Esophagus squamous epithelium (tissue), 5 donors: ENCODE measurements around the gene CTPS2. TPM values are rescaled to one million over a fixed set of nuclear protein-coding genes. Genes with fewer than 3 reads are reported as not detected.

Experiments
- DNase-seq: peaks from one replicate; lab custom pipeline; 2025; lab: John Stamatoyannopoulos, UW
- H3K27ac ChIP-seq, 4 donors: fragments of 200-600 bp; sonication (generic); one replicate each; pipeline ENCODE4 v1.5.1; 2016 to 2019; ENCODE audit warnings: mild to moderate bottlenecking in 1 of 4
- H3K27me3 ChIP-seq, 4 donors: fragments of 200-600 bp; sonication (generic); 1 replicate in 3 of 4; 2 replicates in 1 of 4; pipeline versions ENCODE4 v1.5.1 to v1.6.0; 2017 to 2021; ENCODE audit warnings: antibody characterized with exemption in 1 of 4
- H3K36me3 ChIP-seq, 3 donors: fragments of 200-600 bp; sonication (generic); one replicate each; pipeline ENCODE4 v1.5.1; 2016 to 2019
- H3K4me1 ChIP-seq, 3 donors: fragments of 200-600 bp; sonication (generic); one replicate each; pipeline ENCODE4 v1.5.1; 2017 to 2019
- H3K4me3 ChIP-seq, 4 donors: fragments of 200-600 bp; sonication (generic); 1 replicate in 3 of 4; 2 replicates in 1 of 4; pipeline ENCODE4 v1.5.1; 2016 to 2019; ENCODE audit warnings: mild to moderate bottlenecking in 2 of 4, moderate library complexity in 1 of 4
- H3K9me3 ChIP-seq, 3 donors: fragments of 200-600 bp; sonication (generic); one replicate each; pipeline ENCODE4 v1.5.1; 2016 to 2019
- POLR2A ChIP-seq, 4 donors: fragments of 450-650 bp; IDR thresholded peaks; one replicate each; pipeline ENCODE4 v1.6.1; 2017; ENCODE audit warnings: antibody characterized with exemption in 4 of 4, mild to moderate bottlenecking in 4 of 4, moderate library complexity in 3 of 4
- WGBS, 2 donors: methylation state at CpG; one replicate each; pipeline ENCODE4 v1.1.5; 2018; 5-methylcytosine and 5-hydroxymethylcytosine counted together
- intact Hi-C: fragments of 100-400 bp; cut with DNase I; formaldehyde crosslinking; loops from one replicate; pipeline ENCODE4 v1.15.0; 2022
- total RNA-seq, 4 donors: library from RNA; depleted of rRNA; stranded (reverse); fragments of >200 nt; gene quantifications; one replicate each; pipeline ENCODE4 v1.1.0, GENCODE V29; 2016
- TF ChIP-seq, protein P1 (sequence below), 6 experiments: fragments of 450-650 bp in 4 of 6; fragments of 200-600 bp in 2 of 6; sonication (generic) in 2 of 6; IDR thresholded peaks; one replicate each; pipeline ENCODE4 v1.5.1; 2016 to 2019; ENCODE audit warnings: antibody characterized with exemption in 6 of 6, mild to moderate bottlenecking in 4 of 6, moderate library complexity in 4 of 6
- donor health status: DM: yes; HTN: yes; CAD: no.

CTPS2 gene
- total RNA-seq, 4 donors from 2014 or later, result 4.1 to 9.7 (median 6.3) TPM

DNA sequence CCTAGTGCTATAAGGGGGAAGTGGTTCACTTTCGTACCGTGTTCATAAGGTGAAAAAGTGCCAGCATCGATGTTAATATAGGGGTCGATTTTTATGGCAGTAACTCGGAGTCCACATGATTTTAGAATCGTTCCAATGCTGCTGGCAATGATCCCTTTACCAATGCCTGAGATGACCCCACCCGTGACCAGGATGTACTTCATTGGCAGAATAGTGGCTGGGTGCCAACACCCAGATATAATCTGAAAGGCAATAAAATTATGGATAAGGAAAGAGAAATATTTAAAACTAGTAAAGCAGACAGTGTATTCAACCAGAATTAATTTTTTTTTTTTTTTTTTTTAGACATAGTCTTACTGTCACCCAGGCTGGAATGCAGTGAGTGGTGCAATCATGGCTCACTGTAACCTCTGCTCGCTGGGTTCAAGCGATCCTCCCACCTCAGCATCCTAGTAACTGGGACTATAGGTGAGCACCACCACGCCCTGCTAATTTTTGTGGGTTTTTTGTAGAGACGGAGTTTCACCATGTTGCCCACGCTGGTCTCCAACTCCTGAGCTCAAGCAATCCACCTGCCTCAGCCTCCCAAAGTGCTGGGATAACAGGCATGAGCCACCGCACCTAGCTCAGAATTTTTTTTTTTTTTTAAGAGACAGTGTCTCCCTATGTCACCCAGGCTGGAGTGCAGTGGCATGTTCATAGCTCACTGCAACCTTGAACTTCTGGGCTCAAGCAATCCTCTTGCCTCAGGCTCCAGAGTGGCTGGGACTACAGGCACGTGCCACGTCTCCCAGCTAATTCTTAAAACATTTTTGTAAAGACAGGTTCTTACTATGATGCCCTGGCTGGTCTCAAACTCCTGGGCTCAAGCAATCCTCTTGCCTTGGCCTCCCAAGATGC lies 9.5 kb downstream of the CTPS2 start:
- Histone ChIP-seq H3K36me3 (peaks cover 0 to 15% (median 0%) of the 10 kb centered on the region in 3 donors), H3K4me1 (no peaks in the 10 kb centered on the region), H3K27me3 (no peaks in the 10 kb centered on the region), H3K4me3 (no peak overlapping the region), H3K27ac (no peak overlapping the region), H3K9me3 (no peaks in the 10 kb centered on the region)
- intact Hi-C loops, result no loop called here
- DNase-seq, result no peak
- WGBS, 2 donors, result 85 to 89% methylated on average over 12 to 15 of the region's 15 CpGs
- TF ChIP-seq, protein P1, sequence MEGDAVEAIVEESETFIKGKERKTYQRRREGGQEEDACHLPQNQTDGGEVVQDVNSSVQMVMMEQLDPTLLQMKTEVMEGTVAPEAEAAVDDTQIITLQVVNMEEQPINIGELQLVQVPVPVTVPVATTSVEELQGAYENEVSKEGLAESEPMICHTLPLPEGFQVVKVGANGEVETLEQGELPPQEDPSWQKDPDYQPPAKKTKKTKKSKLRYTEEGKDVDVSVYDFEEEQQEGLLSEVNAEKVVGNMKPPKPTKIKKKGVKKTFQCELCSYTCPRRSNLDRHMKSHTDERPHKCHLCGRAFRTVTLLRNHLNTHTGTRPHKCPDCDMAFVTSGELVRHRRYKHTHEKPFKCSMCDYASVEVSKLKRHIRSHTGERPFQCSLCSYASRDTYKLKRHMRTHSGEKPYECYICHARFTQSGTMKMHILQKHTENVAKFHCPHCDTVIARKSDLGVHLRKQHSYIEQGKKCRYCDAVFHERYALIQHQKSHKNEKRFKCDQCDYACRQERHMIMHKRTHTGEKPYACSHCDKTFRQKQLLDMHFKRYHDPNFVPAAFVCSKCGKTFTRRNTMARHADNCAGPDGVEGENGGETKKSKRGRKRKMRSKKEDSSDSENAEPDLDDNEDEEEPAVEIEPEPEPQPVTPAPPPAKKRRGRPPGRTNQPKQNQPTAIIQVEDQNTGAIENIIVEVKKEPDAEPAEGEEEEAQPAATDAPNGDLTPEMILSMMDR (IDR thresholded peaks at IDR 0.05), result no peak
- TF ChIP-seq POLR2A (IDR thresholded peaks at IDR 0.05), result no peak

DNA sequence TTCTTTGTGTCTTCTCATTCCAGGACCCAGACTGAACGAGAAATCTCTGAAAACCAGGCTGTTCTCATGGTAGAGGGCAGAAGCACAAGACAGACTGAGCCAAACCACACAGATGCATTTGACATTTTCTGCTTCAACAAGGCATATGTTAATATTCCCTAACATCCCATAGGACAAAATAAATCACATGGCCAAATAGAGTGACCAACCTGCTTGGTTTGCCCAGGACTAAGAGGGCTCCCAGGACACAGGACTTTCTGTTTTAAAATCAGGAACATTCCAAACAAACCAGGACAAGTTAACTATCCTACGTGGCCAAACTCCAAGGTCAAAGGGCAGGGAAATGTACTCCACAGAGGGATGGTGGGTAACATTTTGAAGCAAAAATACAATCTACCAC lies 11.7 kb downstream of the CTPS2 start:
- TF ChIP-seq, protein P1 (IDR thresholded peaks at IDR 0.05), result no peak
- TF ChIP-seq POLR2A (IDR thresholded peaks at IDR 0.05), result no peak
- H3K36me3 ChIP-seq, result peaks cover 0 to 14% (median 0%) of the 10 kb centered on the region in 3 donors
- H3K9me3 ChIP-seq, result no peaks in the 10 kb centered on the region
- intact Hi-C loops, result no loop called here
- 66 to 94% methylated on average over 2 of the region's 2 CpGs for WGBS, 2 donors
- H3K4me3 ChIP-seq, result no peak overlapping the region
- H3K27ac ChIP-seq, result no peak overlapping the region
- no peaks in the 10 kb centered on the region for H3K4me1 ChIP-seq
- no peak for DNase-seq
- no peaks in the 10 kb centered on the region for H3K27me3 ChIP-seq

DNA sequence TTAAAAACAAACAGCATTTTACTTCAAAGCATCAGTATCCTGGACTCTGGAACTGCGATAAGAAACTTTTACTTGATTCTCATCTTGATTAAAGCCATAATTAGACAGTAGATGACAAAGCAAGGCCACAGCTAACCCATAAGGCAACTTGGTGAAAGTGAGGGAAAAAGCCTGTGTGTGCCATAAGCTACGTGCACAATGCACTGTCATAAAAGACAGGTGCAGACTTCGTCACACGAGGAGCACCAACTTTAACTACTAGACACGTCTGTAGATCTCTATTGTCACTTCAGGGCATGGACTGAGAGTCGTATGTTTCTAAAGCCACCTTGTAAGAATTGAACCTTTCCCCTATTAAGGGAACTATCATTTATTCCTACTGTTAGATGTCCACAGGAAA lies 13.1 kb downstream of the CTPS2 start:
- H3K27me3 ChIP-seq, result no peaks in the 10 kb centered on the region
- H3K36me3 ChIP-seq, result peaks cover 0 to 14% (median 0%) of the 10 kb centered on the region in 3 donors
- no peak overlapping the region for H3K27ac ChIP-seq
- TF ChIP-seq, protein P1 (IDR thresholded peaks at IDR 0.05), result no peak
- no peak for TF ChIP-seq POLR2A (IDR thresholded peaks at IDR 0.05)
- WGBS, 2 donors, result 80 to 85% methylated on average over 6 of the region's 6 CpGs
- DNase-seq, result no peak
- intact Hi-C loops, result loop anchor here (10.0 kb wide), 1 partner anchor 265 kb away; no protein-coding TSS in a partner anchor
- no peaks in the 10 kb centered on the region for H3K4me1 ChIP-seq
- H3K4me3 ChIP-seq, result no peak overlapping the region
- no peaks in the 10 kb centered on the region for H3K9me3 ChIP-seq

DNA sequence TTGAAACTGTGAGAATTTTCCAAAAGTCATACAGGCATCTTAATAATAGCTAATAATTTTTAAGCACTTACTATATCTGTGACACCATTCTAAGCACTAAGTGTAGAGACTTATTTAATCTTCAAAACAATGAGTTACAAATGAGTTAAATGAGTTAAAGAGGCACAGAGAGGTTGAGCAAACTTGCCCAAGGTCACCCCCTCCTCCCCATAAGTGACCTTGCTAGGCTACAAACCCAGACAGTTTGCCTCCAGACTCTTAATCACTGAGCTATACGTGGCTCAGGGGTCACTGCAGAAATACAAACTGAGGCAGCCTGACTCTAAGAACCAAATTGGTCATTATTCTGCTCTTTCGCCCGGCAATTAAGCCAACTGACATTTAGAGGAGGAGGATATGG lies 15.5 kb downstream of the CTPS2 start:
- Histone ChIP-seq H3K27me3 (no peaks in the 10 kb centered on the region), H3K9me3 (no peaks in the 10 kb centered on the region), H3K27ac (no peak overlapping the region), H3K36me3 (peaks cover 0 to 31% (median 0%) of the 10 kb centered on the region in 3 donors), H3K4me1 (no peaks in the 10 kb centered on the region), H3K4me3 (no peak overlapping the region)
- DNase-seq, result no peak
- 58 to 63% methylated on average over 3 of the region's 3 CpGs for WGBS, 2 donors
- intact Hi-C loops, result loop anchor here (10.0 kb wide), 1 partner anchor 262 kb away; no protein-coding TSS in a partner anchor
- no peak for TF ChIP-seq POLR2A (IDR thresholded peaks at IDR 0.05)

DNA sequence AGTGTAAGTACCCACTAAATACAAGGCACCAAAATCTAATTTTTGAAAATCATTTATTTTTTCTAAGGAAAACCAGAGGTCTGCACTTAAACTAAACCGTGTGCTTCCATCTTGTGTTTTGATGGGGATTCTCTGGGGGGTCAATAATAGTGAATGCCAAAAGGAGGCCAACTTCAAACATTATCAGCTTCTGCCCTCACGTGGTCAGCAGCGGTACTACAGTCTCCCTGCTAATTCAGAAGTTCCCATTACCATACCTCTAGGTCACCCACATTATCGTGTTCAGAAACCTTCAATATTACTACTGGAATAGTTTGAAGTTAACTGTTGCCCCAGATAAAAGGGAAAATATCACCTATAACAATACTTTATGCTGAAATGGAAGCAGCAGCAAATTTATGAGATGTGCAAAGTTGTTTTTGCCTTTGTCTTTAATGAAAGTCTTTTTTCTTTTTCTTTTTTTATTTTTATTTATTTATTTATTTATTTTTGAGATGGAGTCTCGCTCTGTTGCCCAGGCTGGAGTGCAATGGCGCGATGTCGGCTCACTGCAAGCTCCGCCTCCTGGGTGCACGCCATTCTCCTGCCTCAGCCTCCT lies 17.3 kb downstream of the CTPS2 start:
- Histone ChIP-seq H3K9me3 (no peaks in the 10 kb centered on the region), H3K27me3 (no peaks in the 10 kb centered on the region), H3K4me1 (no peaks in the 10 kb centered on the region), H3K27ac (no peak overlapping the region), H3K4me3 (no peak overlapping the region), H3K36me3 (peaks cover 0 to 48% (median 0%) of the 10 kb centered on the region in 3 donors)
- intact Hi-C loops, result loop anchor here (10.0 kb wide), 1 partner anchor 260 kb away; no protein-coding TSS in a partner anchor
- DNase-seq, result no peak
- no peak for TF ChIP-seq POLR2A (IDR thresholded peaks at IDR 0.05)
- TF ChIP-seq, protein P1 (IDR thresholded peaks at IDR 0.05), result peak; percentile 68 to 93 (median 76)
- 45 to 69% methylated on average over 8 to 10 of the region's 10 CpGs for WGBS, 2 donors
